HL-60 (cell line): ENCODE data around the gene CTXN1.

Source experiments
- CTCF ChIP-seq: IDR thresholded peaks from one replicate; pipeline ENCODE4 v1.5.1; 2011; ENCODE audit warnings: low read length, control low read depth, inconsistent platforms; ENCODE audit not compliant: insufficient read depth
- GABPA ChIP-seq: IDR thresholded peaks from 2 replicates; pipeline ENCODE4 v1.6.1; 2012; ENCODE audit warnings: low read depth
- POLR2AphosphoS5 ChIP-seq: IDR thresholded peaks from 2 replicates; pipeline ENCODE4 v1.6.1; 2012; ENCODE audit warnings: low read depth
- REST ChIP-seq: IDR thresholded peaks from 2 replicates; pipeline ENCODE4 v1.6.1; 2012; ENCODE audit warnings: low read depth; ENCODE audit not compliant: insufficient replicate concordance

GRCh38 chr19:7888826-7889217 is 37.1 kb downstream of the CTXN1 start:
- TF ChIP-seq GABPA = no peak
- no peak for TF ChIP-seq CTCF
- TF ChIP-seq POLR2AphosphoS5 = no peak
- no peak for TF ChIP-seq REST
